ENCODE results near the gene GPX3.

DNA sequence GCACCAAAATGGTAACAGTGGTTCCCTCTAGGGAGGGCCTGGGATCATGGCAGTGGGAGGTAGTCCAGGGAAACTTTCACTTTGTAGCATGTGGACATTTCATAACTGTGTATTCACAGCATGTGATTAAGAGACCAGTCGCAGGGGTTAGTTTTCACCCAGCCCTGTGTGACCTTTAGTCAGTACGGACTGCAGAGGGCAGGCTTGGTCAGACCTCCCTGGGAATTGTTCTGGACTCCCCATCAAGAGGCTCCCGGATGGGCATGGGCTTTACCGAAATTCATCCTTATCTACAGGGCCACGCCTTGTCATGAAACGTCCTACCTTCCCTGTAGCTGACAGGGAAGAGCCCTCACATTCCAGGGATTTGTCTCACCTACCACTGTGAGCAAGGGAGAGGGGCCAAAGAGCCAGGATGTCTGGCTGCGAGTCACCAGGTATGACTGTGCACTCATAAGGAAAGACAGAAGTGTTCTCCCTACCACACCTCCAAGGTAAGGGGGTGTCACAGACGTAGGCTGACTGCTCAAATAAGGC is 19.9 kb downstream of the GPX3 start:
- TF ChIP-seq, protein P1, sequence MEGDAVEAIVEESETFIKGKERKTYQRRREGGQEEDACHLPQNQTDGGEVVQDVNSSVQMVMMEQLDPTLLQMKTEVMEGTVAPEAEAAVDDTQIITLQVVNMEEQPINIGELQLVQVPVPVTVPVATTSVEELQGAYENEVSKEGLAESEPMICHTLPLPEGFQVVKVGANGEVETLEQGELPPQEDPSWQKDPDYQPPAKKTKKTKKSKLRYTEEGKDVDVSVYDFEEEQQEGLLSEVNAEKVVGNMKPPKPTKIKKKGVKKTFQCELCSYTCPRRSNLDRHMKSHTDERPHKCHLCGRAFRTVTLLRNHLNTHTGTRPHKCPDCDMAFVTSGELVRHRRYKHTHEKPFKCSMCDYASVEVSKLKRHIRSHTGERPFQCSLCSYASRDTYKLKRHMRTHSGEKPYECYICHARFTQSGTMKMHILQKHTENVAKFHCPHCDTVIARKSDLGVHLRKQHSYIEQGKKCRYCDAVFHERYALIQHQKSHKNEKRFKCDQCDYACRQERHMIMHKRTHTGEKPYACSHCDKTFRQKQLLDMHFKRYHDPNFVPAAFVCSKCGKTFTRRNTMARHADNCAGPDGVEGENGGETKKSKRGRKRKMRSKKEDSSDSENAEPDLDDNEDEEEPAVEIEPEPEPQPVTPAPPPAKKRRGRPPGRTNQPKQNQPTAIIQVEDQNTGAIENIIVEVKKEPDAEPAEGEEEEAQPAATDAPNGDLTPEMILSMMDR (IDR thresholded peaks at IDR 0.05): no peak
- TF ChIP-seq POLR2A (IDR thresholded peaks at IDR 0.05): no peak

All from testis (tissue), 2 donors.